ENCODE data around the gene CEP85L. TPM values are rescaled to one million over a fixed set of nuclear protein-coding genes. Genes with fewer than 3 reads are reported as not detected.

Gene CEP85L
- total and polyA plus RNA-seq, 8 donors, result 9.2 to 13.4 (median 12.1) TPM

GRCh38 chr6:118663993-118664985 lies 12.9 kb upstream of the CEP85L start:
- DNase-seq, result no peak
- Histone ChIP-seq H3K4me1 (no peaks in the 10 kb centered on the region), H3K9me3 (no peaks in the 10 kb centered on the region), H3K36me3 (no peaks in the 10 kb centered on the region), H3K4me3 (no peak overlapping the region), H3K27me3 (no peaks in the 10 kb centered on the region), H3K27ac (no peak overlapping the region)
- no peak for TF ChIP-seq CTCF (IDR thresholded peaks at IDR 0.05)
- intact Hi-C loops (cut with DNase I), result no loop called here
- ATAC-seq, result no peak

DNA sequence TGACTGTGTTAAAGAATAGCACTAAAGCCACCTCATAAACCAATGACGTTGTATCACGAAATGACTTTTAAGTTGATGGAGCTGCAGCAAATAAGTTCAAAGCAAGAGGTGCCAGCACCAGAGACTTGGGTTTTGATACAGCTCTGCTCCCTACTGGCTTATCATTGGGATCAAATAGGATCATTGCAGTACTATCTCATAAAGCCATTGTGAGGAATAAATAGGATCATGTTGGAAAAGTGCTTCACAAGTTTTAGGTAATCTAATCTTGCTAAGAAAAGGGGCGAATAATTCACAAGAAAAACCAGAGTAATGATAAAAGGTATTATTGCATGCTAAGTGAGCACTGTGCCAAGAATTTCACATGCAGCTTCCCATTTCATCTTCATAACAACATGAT lies 10.4 kb upstream of the CEP85L start:
- ATAC-seq (no peak), DNase-seq (no peak)
- Histone ChIP-seq H3K36me3 (no peaks in the 10 kb centered on the region), H3K27me3 (no peaks in the 10 kb centered on the region), H3K4me1 (no peaks in the 10 kb centered on the region), H3K4me3 (no peak overlapping the region), H3K9me3 (no peaks in the 10 kb centered on the region), H3K27ac (no peak overlapping the region)
- intact Hi-C loops (cut with DNase I), result no loop called here
- TF ChIP-seq CTCF (IDR thresholded peaks at IDR 0.05), result no peak

GRCh38 chr6:118660218-118660569 lies 8.8 kb upstream of the CEP85L start:
- no peaks in the 10 kb centered on the region for H3K4me1 ChIP-seq
- H3K27ac ChIP-seq, result no peak overlapping the region
- no peak overlapping the region for H3K4me3 ChIP-seq
- H3K9me3 ChIP-seq, result no peaks in the 10 kb centered on the region
- H3K27me3 ChIP-seq, result no peaks in the 10 kb centered on the region
- H3K36me3 ChIP-seq, result no peaks in the 10 kb centered on the region
- DNase-seq (peak in 1 of 4 donors; percentile 46), ATAC-seq (no peak)
- intact Hi-C loops (cut with DNase I), result no loop called here
- no peak for TF ChIP-seq CTCF (IDR thresholded peaks at IDR 0.05)

DNA sequence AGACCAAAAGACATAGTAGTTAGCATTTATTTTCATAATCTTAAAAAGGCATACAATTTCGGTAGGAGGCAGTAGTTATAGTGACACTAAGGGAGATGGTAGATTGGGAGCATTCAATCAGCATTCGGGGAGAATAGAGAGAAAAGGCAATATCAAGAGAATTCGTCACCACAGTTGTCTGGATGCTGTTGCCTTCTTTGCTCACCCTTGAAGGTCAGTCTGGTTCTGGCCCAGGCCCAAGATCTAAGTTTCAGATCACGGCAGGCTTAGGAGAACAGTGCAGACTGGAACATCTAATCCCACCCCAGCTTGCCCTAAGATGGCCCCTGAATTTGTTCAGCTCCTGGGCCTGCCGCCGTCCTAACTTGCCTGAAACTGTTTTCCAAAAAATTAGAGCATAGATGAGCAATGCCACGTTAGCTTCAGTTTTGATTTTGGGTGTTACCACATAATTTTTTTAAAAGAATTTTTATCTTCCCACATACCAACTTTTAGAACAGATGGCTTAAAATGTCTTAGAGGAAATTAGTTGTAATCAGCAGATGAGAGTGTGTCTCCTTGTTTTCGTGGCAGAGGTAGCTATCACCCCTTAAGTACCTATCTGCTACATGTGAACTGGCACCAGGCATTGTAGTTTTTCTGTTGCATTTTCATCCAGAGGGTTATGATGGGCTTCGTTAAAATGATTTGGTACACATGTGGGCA lies 8.3 kb upstream of the CEP85L start:
- Histone ChIP-seq H3K36me3 (no peaks in the 10 kb centered on the region), H3K27ac (no peak overlapping the region), H3K4me3 (no peak overlapping the region), H3K27me3 (no peaks in the 10 kb centered on the region), H3K4me1 (no peaks in the 10 kb centered on the region), H3K9me3 (no peaks in the 10 kb centered on the region)
- DNase-seq (no peak), ATAC-seq (no peak)
- TF ChIP-seq CTCF (IDR thresholded peaks at IDR 0.05), result no peak
- intact Hi-C loops (cut with DNase I), result no loop called here

GRCh38 chr6:118656847-118657451 lies 5.6 kb upstream of the CEP85L start:
- no peaks in the 10 kb centered on the region for H3K36me3 ChIP-seq
- intact Hi-C loops (cut with DNase I), result no loop called here
- peaks cover 0 to 3% of the 10 kb centered on the region in 2 donors for H3K4me1 ChIP-seq
- no peak overlapping the region for H3K27ac ChIP-seq
- ATAC-seq (no peak), DNase-seq (no peak)
- TF ChIP-seq CTCF (IDR thresholded peaks at IDR 0.05), result no peak
- no peak overlapping the region for H3K4me3 ChIP-seq
- no peaks in the 10 kb centered on the region for H3K27me3 ChIP-seq
- H3K9me3 ChIP-seq, result no peaks in the 10 kb centered on the region

Data from left lung (tissue), 10 donors.